Stimulated activated CD4-positive, alpha-beta T cell treated with anti-CD3 and anti-CD28 coated beads, Interleukin-15, amount 100 ng/mL, for 1 hour (primary cell): ENCODE data around the gene ATXN7L1.

Experiments used
- DNase-seq, 2 donors: peaks; one replicate each; pipeline ENCODE4 v3.0.0-alpha.2; 2020; ENCODE audit warnings: low read depth in 1 of 2, low spot score in 1 of 2

Gene ATXN7L1

GRCh38 chr7:105782391-105783042 lies 93.9 kb downstream of the ATXN7L1 start:
- DNase-seq = no peak

GRCh38 chr7:105779856-105780780 lies 96.3 kb downstream of the ATXN7L1 start:
- no peak for DNase-seq

GRCh38 chr7:105778956-105779355 lies 97.4 kb downstream of the ATXN7L1 start:
- DNase-seq = no peak

GRCh38 chr7:105776986-105777910 lies 99.2 kb downstream of the ATXN7L1 start:
- no peak for DNase-seq

- no peak for DNase-seq
Observed at GRCh38 chr7:105776068-105776790, 100.2 kb downstream of the ATXN7L1 start.

GRCh38 chr7:105775580-105775979 lies 100.8 kb downstream of the ATXN7L1 start:
- no peak for DNase-seq

GRCh38 chr7:105773030-105773460 lies 103.4 kb downstream of the ATXN7L1 start:
- no peak for DNase-seq

GRCh38 chr7:105769901-105770628 lies 106.3 kb downstream of the ATXN7L1 start:
- DNase-seq = no peak

- DNase-seq = no peak
Observed at GRCh38 chr7:105768898-105769507, 107.4 kb downstream of the ATXN7L1 start.

GRCh38 chr7:105768117-105768516 lies 108.3 kb downstream of the ATXN7L1 start:
- DNase-seq = no peak

- DNase-seq = no peak
Observed at GRCh38 chr7:105766421-105767073, 109.9 kb downstream of the ATXN7L1 start.

- DNase-seq = no peak
Observed at GRCh38 chr7:105765846-105766245, 110.6 kb downstream of the ATXN7L1 start.

- no peak for DNase-seq
Observed at GRCh38 chr7:105764506-105764905, 111.9 kb downstream of the ATXN7L1 start.

GRCh38 chr7:105760551-105761447 lies 115.6 kb downstream of the ATXN7L1 start:
- no peak for DNase-seq

- DNase-seq = no peak
Observed at GRCh38 chr7:105759670-105760550, 116.5 kb downstream of the ATXN7L1 start.

GRCh38 chr7:105756367-105756766 lies 120.0 kb downstream of the ATXN7L1 start:
- no peak for DNase-seq

GRCh38 chr7:105752671-105753275 lies 123.6 kb downstream of the ATXN7L1 start:
- no peak for DNase-seq
